WTC11 (cell line): ENCODE data around the gene TRIM38.

Experiments used
- ARID4B ChIP-seq: sonication (generic); formaldehyde crosslinking; IDR thresholded peaks from 2 replicates; pipeline ENCODE4 v1.8.0; 2023; ENCODE audit warnings: missing genetic modification reagents, mild to moderate bottlenecking, borderline replicate concordance
- CREB1 ChIP-seq: sonication (generic); formaldehyde crosslinking; IDR thresholded peaks from 2 replicates; pipeline ENCODE4 v1.8.0; 2023; ENCODE audit warnings: mild to moderate bottlenecking, missing genetic modification reagents
- CTCF ChIP-seq: fragments of 200-600 bp; IDR thresholded peaks from 2 replicates; pipeline ENCODE4 v1.8.0; 2022; ENCODE audit warnings: antibody characterized with exemption
- E2F1 ChIP-seq: sonication (generic); formaldehyde crosslinking; IDR thresholded peaks from 2 replicates; pipeline ENCODE4 v1.8.0; 2022; ENCODE audit warnings: mild to moderate bottlenecking, missing genetic modification reagents
- E2F4 ChIP-seq: sonication (generic); formaldehyde crosslinking; IDR thresholded peaks from 2 replicates; pipeline ENCODE4 v1.8.1; 2022; ENCODE audit warnings: low read depth, mild to moderate bottlenecking, moderate library complexity, missing genetic modification reagents, borderline replicate concordance
- IRF1 ChIP-seq: sonication (generic); formaldehyde crosslinking; IDR thresholded peaks from 2 replicates; pipeline ENCODE4 v1.8.0; 2023; ENCODE audit warnings: missing genetic modification reagents
- MAX ChIP-seq: sonication (generic); formaldehyde crosslinking; IDR thresholded peaks from 2 replicates; pipeline ENCODE4 v1.8.0; 2022; ENCODE audit warnings: mild to moderate bottlenecking, missing genetic modification reagents
- MXD4 ChIP-seq: fragments of 250-450 bp; sonication (Bioruptor Pico); IDR thresholded peaks from 2 replicates; pipeline ENCODE4 v1.8.0; 2021; ENCODE audit warnings: mild to moderate bottlenecking, moderate library complexity, borderline replicate concordance
- TEAD4 ChIP-seq: sonication (generic); formaldehyde crosslinking; IDR thresholded peaks from 2 replicates; pipeline ENCODE4 v1.8.0; 2022; ENCODE audit warnings: mild to moderate bottlenecking, missing genetic modification reagents
- TP53 ChIP-seq: sonication (generic); formaldehyde crosslinking; IDR thresholded peaks from 2 replicates; pipeline ENCODE4 v1.8.1; 2023; ENCODE audit warnings: mild to moderate bottlenecking, missing genetic modification reagents
- ZBTB21 ChIP-seq: sonication (generic); formaldehyde crosslinking; IDR thresholded peaks from 2 replicates; pipeline ENCODE4 v1.8.1; 2023; ENCODE audit warnings: mild to moderate bottlenecking, missing genetic modification reagents, borderline replicate concordance
- ZNF425 ChIP-seq: fragments of 250-450 bp; sonication (Bioruptor Pico); conservative IDR thresholded peaks from 2 replicates; pipeline ENCODE4 v1.9.0; 2021; ENCODE audit warnings: mild to moderate bottlenecking

- no peak for TF ChIP-seq CTCF
- no peak for TF ChIP-seq IRF1 (CRISPR knock-in tag)
- no peak for TF ChIP-seq MAX (CRISPR knock-in tag)
- no peak for TF ChIP-seq E2F4 (CRISPR knock-in tag)
- TF ChIP-seq ARID4B (CRISPR knock-in tag) = no peak
- TF ChIP-seq E2F1 (CRISPR knock-in tag) = no peak
- no peak for TF ChIP-seq ZBTB21 (CRISPR knock-in tag)
- TF ChIP-seq TEAD4 = no peak
- no peak for TF ChIP-seq TP53
- TF ChIP-seq ZNF425 (CRISPR knock-in tag) = no peak
- no peak for TF ChIP-seq CREB1
- TF ChIP-seq MXD4 (CRISPR knock-in tag) = no peak
Observed at GRCh38 chr6:25949695-25950094, 12.9 kb upstream of the TRIM38 start.
